Measurements from ENCODE around the gene NCKAP5. TPM values are rescaled to one million over a fixed set of nuclear protein-coding genes. Genes with fewer than 3 reads are reported as not detected.
A peak's percentile ranks its signal among the peaks of the same experiment; 100 is the strongest.

The NCKAP5 gene
- total RNA-seq, 1 donor from 2014 or later: 2.8 TPM

- intact Hi-C loops (cut with micrococcal nuclease): no loop called here
- ATAC-seq: no peak
Measured at GRCh38 chr2:133374781-133375180, 193.5 kb downstream of the NCKAP5 start.

DNA sequence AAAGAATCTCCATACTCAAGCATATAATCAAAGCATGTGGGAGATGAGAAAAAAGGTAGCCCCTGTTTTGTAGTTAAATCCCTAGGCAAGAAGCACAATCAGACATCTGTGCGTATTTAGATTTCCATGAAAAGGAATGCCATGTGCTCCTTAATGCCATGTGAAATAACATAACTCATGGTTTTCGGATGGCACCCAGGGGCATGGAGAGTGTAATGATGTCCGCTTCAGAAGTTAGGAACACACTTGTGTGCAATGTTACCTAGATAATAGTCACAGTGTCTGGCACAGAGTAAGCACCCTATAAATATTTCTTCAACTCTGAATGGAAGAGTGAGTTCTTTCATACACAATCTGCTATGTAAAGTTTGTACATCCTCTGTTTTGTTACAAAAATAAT lies 197.0 kb downstream of the NCKAP5 start:
- no peak for DNase-seq
- intact Hi-C loops (cut with micrococcal nuclease): no loop called here
- no peak for ATAC-seq

More at GRCh38 chr2:133374781-133375180, 193.5 kb downstream of the NCKAP5 start:
- no peak for DNase-seq

DNA sequence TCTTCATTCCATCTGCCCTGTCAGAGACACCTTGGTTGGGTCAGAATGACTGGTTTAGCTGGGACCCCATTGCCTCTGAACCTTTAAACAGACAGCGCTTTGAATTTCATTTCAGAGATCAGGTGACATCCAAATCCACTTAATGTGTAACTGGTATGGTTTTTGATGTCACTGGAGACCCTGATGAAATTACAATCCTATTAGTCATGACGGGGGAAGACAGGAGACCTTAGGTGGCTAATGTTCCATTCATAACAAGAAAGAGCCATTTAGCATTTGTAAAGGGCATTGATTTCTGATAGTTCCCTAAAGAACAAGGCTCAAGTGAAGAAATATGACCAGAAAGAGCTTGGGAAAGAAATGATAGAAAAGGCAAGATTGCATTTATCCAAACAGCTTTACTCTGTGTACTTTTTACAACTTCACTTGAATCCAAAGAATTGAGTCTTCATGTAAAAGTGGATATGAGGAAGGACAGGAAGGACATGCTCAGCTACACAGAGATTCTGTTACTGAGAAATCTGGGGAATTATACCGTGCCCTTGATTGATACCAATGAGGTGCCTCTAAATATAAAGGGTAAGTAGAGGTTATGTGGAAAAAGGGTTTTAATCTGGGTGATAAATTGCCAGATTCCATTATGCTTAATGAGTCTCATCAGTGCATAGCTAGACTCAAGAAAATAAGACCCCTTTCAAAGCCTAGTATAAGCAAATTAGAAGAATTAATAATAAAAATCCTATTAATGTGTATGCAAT lies 198.2 kb downstream of the NCKAP5 start:
- ATAC-seq: no peak
- intact Hi-C loops (cut with micrococcal nuclease): no loop called here
- DNase-seq: no peak

GRCh38 chr2:133365117-133365516 lies 203.1 kb downstream of the NCKAP5 start:
- ATAC-seq: no peak
- no peak for DNase-seq
- intact Hi-C loops (cut with micrococcal nuclease): no loop called here

DNA sequence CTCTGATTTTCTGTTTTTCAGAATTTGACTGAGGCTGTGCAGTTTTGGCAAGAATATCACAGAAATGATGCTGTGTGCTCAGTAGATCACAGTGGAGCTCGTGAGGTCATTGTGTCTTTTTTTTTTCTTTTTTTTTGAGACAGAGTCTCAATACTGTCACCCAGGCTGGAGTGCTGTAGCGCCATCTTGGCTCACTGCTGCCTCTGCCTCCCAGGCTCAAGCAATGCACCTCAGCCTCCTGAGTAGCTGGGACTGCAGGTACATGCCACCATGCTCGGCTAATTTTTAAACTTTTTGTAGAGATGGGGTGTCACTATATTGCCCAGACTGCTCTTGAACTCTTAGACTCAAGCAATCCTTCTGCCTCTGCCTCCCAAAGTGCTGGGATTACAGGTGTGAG lies 203.6 kb downstream of the NCKAP5 start:
- ATAC-seq: no peak
- no peak for DNase-seq
- intact Hi-C loops (cut with micrococcal nuclease): no loop called here

DNA sequence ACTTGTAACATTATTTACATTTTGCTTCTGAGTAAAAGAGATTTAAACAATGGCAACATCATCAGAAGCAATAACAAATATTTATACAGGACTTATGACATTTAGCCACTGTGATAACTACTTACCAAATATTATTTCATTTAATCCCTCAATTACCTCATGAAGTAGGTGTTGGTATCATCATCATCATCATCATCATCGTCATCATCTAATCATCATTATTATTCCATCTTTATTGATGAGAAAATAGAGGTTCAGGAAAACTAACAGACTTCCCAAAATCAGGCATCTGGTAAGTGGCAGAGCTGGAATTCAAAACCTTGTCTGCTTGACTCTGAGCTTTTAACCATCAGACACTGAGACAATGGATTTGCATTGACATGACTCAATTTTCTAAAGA lies 204.4 kb downstream of the NCKAP5 start:
- intact Hi-C loops (cut with micrococcal nuclease): no loop called here
- DNase-seq: no peak
- ATAC-seq: no peak

GRCh38 chr2:133362061-133362476 lies 206.2 kb downstream of the NCKAP5 start:
- no peak for DNase-seq
- ATAC-seq: peak; percentile 23
- intact Hi-C loops (cut with micrococcal nuclease): no loop called here

GRCh38 chr2:133360882-133361281 lies 207.4 kb downstream of the NCKAP5 start:
- intact Hi-C loops (cut with micrococcal nuclease): no loop called here

DNA sequence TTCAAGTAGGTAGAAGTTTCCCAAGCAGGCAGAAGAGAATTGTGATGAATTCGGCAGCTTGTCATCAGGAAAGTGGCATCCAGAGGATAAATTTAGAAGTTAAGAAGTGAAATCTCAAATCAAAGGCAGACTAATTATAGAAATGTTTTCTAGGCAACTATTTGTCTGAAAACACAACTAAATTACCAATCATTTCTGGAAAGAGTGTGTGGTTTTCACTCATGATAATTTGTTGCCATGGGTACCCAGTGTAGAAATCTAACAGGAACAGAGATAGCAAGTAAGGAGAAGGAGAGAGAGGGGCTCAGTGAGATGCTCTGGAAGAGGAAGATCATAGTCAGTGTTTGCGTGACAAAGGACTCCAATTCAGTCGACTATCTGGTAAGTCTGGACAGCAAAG lies 208.1 kb downstream of the NCKAP5 start:
- no peak for DNase-seq
- ATAC-seq: no peak
- intact Hi-C loops (cut with micrococcal nuclease): no loop called here

More at GRCh38 chr2:133360882-133361281, 207.4 kb downstream of the NCKAP5 start:
- DNase-seq (no peak), ATAC-seq (no peak)

DNA sequence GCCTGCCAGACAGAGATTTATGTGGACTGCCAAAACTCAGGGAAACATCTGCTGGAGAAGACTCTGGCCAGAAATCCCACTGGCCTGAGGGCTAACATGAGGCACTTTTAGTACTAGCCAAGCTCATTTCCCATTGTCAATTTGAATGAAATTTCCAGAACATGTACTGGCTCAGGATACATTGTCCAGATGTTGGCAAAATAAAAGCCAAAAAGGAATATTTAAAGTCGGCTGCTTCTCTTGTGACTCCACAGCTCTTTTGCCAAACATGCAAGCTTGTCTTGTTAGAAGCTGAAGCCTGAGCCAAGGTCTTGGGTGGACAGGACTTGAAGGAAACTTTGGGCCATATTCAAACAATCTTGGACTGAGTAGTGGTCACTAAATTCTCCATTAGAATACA lies 215.5 kb downstream of the NCKAP5 start:
- ATAC-seq (peak; percentile 91), DNase-seq (no peak)
- intact Hi-C loops (cut with micrococcal nuclease): no loop called here

DNA sequence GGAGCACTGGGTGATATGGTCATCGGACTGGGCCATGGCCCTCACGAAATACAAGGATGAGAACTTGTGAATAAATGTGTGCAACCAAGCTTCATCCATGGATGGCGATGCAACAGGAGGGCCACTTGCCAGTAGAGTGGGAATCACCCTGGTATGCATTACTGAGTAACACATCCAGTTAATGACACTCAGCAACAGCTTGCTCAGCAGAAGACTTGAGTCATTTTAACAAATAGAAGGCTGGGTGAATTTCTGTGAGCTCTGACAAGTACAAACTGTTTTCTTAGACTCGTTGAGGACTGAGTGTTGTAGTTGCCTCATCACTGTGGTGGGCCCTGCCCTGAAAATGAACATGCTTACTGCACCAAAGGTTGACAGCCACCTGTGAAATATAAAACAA lies 221.6 kb downstream of the NCKAP5 start:
- ATAC-seq: no peak
- no peak for DNase-seq
- intact Hi-C loops (cut with micrococcal nuclease): no loop called here

DNA sequence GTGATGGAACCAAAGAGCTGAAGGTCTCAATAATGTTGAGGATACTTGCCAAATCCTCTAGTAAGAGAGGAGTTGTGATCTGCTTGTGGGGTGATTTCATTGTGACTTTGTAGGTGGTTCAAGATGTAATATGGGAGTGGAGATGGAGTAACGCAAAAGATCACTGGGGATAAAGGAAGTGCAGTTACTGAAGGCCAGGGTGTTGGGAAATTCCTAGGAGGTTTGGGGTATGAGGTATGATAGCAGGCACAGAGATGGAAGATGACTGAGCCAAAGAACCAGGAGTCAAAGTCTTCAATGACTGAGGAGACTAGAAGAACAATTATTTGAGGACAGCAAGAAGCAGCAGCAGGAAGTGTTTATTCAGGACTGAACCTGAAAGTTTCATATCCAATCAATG lies 222.6 kb downstream of the NCKAP5 start:
- intact Hi-C loops (cut with micrococcal nuclease): no loop called here
- DNase-seq (no peak), ATAC-seq (no peak)

- DNase-seq: no peak
- intact Hi-C loops (cut with micrococcal nuclease): no loop called here
- no peak for ATAC-seq
Measured at GRCh38 chr2:133344849-133345248, 223.4 kb downstream of the NCKAP5 start.

GRCh38 chr2:133343018-133343352 lies 225.3 kb downstream of the NCKAP5 start:
- ATAC-seq (no peak), DNase-seq (no peak)
- intact Hi-C loops (cut with micrococcal nuclease): no loop called here

DNA sequence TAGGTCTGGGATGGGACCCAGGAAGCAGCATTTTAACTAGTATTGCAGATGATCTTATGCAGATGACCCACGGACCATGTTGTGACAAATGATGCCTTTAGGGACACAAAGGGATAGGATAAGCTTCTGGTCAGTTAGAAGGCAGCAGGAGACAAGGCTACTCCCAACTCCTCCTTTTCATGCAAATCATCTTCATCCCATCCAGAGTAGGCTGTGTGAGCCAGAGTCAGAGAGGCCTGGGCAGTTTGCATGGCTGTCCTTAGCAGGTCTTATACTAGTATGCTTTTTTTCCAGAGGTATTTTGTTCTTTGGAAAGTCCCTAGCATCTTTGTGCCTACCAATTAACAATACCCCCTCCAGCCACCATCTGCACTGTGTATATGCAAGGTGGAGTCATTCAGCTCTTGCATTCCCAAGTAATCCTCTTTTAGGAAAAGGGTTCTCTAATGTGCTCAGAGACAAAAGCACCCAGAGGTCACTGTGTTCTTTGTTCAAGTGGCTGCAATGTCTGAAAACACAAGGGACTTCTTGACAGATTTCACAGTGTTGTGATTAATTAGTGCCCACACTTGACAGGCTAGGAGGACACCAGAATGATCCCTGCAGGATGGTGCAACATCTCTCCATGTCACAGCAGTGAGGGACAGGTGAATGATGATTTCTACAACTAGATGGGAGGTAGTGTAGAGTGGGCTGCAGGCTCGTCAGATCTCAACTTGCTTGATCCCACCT lies 225.8 kb downstream of the NCKAP5 start:
- intact Hi-C loops (cut with micrococcal nuclease): no loop called here
- ATAC-seq (no peak), DNase-seq (no peak)

DNA sequence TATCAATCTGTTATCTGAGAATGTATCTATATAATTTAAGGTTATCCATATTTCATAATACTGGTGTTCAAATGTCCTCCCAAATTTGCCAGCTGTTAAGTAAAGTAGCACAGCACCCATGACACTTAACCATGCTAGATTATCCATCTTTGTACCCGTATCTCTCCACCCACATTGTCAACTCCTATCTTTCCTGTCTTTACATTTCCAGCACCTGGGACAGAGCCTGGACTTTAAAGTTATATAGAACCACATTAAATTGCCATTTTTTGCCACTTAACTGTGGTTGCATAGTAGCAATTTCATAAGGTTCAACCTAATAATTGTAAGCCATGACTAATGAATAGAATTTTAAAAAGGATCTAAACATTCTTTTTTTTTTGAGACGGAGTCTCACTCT lies 226.7 kb downstream of the NCKAP5 start:
- no peak for DNase-seq
- no peak for ATAC-seq
- intact Hi-C loops (cut with micrococcal nuclease): no loop called here

DNA sequence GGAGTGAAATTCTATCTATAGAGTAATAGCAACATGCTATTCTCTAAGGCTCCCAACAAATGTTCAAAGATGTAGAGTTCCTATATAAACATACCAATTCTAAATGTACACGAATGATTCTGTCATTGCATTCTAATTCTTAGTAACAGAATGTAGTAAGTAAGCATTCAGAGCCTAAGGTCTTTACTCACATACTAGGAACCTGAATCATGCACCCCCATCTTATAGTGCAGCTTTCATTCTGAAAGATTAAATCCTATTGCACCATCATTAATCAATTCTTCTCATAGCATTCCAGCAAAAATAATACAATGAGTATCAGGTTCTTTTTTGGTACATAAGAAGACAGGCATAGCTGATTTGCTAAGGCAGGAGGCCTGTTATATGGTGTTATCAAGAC lies 230.0 kb downstream of the NCKAP5 start:
- no peak for ATAC-seq
- intact Hi-C loops (cut with micrococcal nuclease): no loop called here
- DNase-seq: no peak

- no peak for DNase-seq
- ATAC-seq: no peak
- intact Hi-C loops (cut with micrococcal nuclease): no loop called here
Measured at GRCh38 chr2:133334923-133335322, 233.3 kb downstream of the NCKAP5 start.

- ATAC-seq: no peak
- intact Hi-C loops (cut with micrococcal nuclease): no loop called here
- DNase-seq: no peak
Measured at GRCh38 chr2:133333181-133333580, 235.1 kb downstream of the NCKAP5 start.

- DNase-seq (no peak), ATAC-seq (no peak)
- intact Hi-C loops (cut with micrococcal nuclease): no loop called here
Measured at GRCh38 chr2:133331436-133331835, 236.8 kb downstream of the NCKAP5 start.
